HEK293 (cell line): ENCODE results near the gene ACSS1.
A peak's percentile ranks its signal among the peaks of the same experiment; 100 is the strongest.

Experiments
- BCL6B ChIP-seq: fragments of 450-650 bp; formaldehyde crosslinking; IDR thresholded peaks from 2 replicates; pipeline ENCODE4 v1.5.1; 2017; ENCODE audit warnings: missing biosample characterization, missing genetic modification characterization
- GLIS1 ChIP-seq: fragments of 450-650 bp; formaldehyde crosslinking; IDR thresholded peaks from 2 replicates; pipeline ENCODE4 v1.5.1; 2016; ENCODE audit warnings: missing biosample characterization, missing genetic modification characterization
- HIC1 ChIP-seq: fragments of 450-650 bp; formaldehyde crosslinking; IDR thresholded peaks from 2 replicates; pipeline ENCODE4 v1.5.1; 2016; ENCODE audit warnings: missing biosample characterization, missing genetic modification characterization
- KLF1 ChIP-seq: fragments of 450-650 bp; formaldehyde crosslinking; IDR thresholded peaks from 2 replicates; pipeline ENCODE4 v1.5.1; 2016; ENCODE audit warnings: missing biosample characterization, missing genetic modification characterization
- KLF10 ChIP-seq: fragments of 450-650 bp; IDR thresholded peaks from 2 replicates; pipeline ENCODE4 v1.5.1; 2018; ENCODE audit warnings: missing biosample characterization, mild to moderate bottlenecking, missing genetic modification characterization
- KLF9 ChIP-seq: fragments of 450-650 bp; formaldehyde crosslinking; IDR thresholded peaks from 2 replicates; pipeline ENCODE4 v1.5.1; 2016; ENCODE audit warnings: missing biosample characterization, missing genetic modification characterization, low read depth
- SCRT2 ChIP-seq: fragments of 450-650 bp; formaldehyde crosslinking; IDR thresholded peaks from 2 replicates; pipeline ENCODE4 v1.5.1; 2016; ENCODE audit warnings: missing biosample characterization, missing genetic modification characterization
- YY2 ChIP-seq: fragments of 450-650 bp; formaldehyde crosslinking; IDR thresholded peaks from 2 replicates; pipeline ENCODE4 v1.5.1; 2016; ENCODE audit warnings: missing biosample characterization, missing genetic modification characterization
- ZFP3 ChIP-seq: fragments of 450-650 bp; formaldehyde crosslinking; IDR thresholded peaks from 2 replicates; pipeline ENCODE4 v1.5.1; 2016; ENCODE audit warnings: low read depth, missing biosample characterization, missing genetic modification characterization
- ZNF169 ChIP-seq: fragments of 450-650 bp; formaldehyde crosslinking; IDR thresholded peaks from 2 replicates; pipeline ENCODE4 v1.5.1; 2016; ENCODE audit warnings: missing biosample characterization, missing genetic modification characterization
- ZNF184 ChIP-seq: fragments of 450-650 bp; IDR thresholded peaks from 2 replicates; pipeline ENCODE4 v1.5.1; 2018; ENCODE audit warnings: missing biosample characterization, mild to moderate bottlenecking, missing genetic modification characterization
- ZNF211 ChIP-seq: fragments of 450-650 bp; formaldehyde crosslinking; IDR thresholded peaks from 2 replicates; pipeline ENCODE4 v1.5.1; 2016; ENCODE audit warnings: low read depth, missing biosample characterization, missing genetic modification characterization
- ZNF214 ChIP-seq: fragments of 450-650 bp; formaldehyde crosslinking; IDR thresholded peaks from 2 replicates; pipeline ENCODE4 v1.5.1; 2017; ENCODE audit warnings: missing biosample characterization, mild to moderate bottlenecking, missing genetic modification characterization, borderline replicate concordance
- ZNF335 ChIP-seq: fragments of 450-650 bp; formaldehyde crosslinking; conservative IDR thresholded peaks from 2 replicates; pipeline ENCODE4 v1.5.1; 2016; ENCODE audit warnings: missing biosample characterization, missing genetic modification characterization
- ZNF416 ChIP-seq: fragments of 450-650 bp; formaldehyde crosslinking; IDR thresholded peaks from 2 replicates; pipeline ENCODE4 v1.5.1; 2016; ENCODE audit warnings: missing biosample characterization, missing genetic modification characterization
- ZNF610 ChIP-seq: fragments of 450-650 bp; formaldehyde crosslinking; IDR thresholded peaks from 2 replicates; pipeline ENCODE4 v1.5.1; 2016; ENCODE audit warnings: missing biosample characterization, missing genetic modification characterization, borderline replicate concordance
- ZNF654 ChIP-seq: fragments of 450-650 bp; formaldehyde crosslinking; IDR thresholded peaks from 2 replicates; pipeline ENCODE4 v1.5.1; 2016; ENCODE audit warnings: low read depth, missing biosample characterization, missing genetic modification characterization
- ZNF76 ChIP-seq: fragments of 450-650 bp; formaldehyde crosslinking; IDR thresholded peaks from 2 replicates; pipeline ENCODE4; 2016; ENCODE audit warnings: low read depth, missing biosample characterization, missing genetic modification characterization, borderline replicate concordance
- ZNF777 ChIP-seq: fragments of 450-650 bp; formaldehyde crosslinking; IDR thresholded peaks from 2 replicates; pipeline ENCODE4 v1.5.1; 2017; ENCODE audit warnings: missing biosample characterization, missing genetic modification characterization, borderline replicate concordance
- ZSCAN4 ChIP-seq: fragments of 450-650 bp; formaldehyde crosslinking; IDR thresholded peaks from 2 replicates; pipeline ENCODE4 v1.5.1; 2017; ENCODE audit warnings: missing biosample characterization, missing genetic modification characterization
- TF ChIP-seq, protein P1 (sequence below): fragments of 450-650 bp; formaldehyde crosslinking; IDR thresholded peaks from 2 replicates; pipeline ENCODE4 v1.5.1; 2016; ENCODE audit warnings: missing biosample characterization, missing genetic modification characterization
- TF ChIP-seq, protein P2 (sequence below): fragments of 450-650 bp; formaldehyde crosslinking; IDR thresholded peaks from 2 replicates; pipeline ENCODE4 v1.5.1; 2016; ENCODE audit warnings: missing biosample characterization, missing genetic modification characterization
- TF ChIP-seq, protein P3 (sequence below): fragments of 450-650 bp; formaldehyde crosslinking; IDR thresholded peaks from 2 replicates; pipeline ENCODE4 v1.5.1; 2016; ENCODE audit warnings: missing biosample characterization, missing genetic modification characterization
- TF ChIP-seq, protein P4 (sequence below): fragments of 450-650 bp; formaldehyde crosslinking; IDR thresholded peaks from 2 replicates; pipeline ENCODE4 v1.5.1; 2016; ENCODE audit warnings: missing biosample characterization, missing genetic modification characterization
- TF ChIP-seq, protein P5 (sequence below): fragments of 450-650 bp; formaldehyde crosslinking; IDR thresholded peaks from 2 replicates; pipeline ENCODE4; 2016; ENCODE audit warnings: missing biosample characterization, missing genetic modification characterization

Gene ACSS1

DNA sequence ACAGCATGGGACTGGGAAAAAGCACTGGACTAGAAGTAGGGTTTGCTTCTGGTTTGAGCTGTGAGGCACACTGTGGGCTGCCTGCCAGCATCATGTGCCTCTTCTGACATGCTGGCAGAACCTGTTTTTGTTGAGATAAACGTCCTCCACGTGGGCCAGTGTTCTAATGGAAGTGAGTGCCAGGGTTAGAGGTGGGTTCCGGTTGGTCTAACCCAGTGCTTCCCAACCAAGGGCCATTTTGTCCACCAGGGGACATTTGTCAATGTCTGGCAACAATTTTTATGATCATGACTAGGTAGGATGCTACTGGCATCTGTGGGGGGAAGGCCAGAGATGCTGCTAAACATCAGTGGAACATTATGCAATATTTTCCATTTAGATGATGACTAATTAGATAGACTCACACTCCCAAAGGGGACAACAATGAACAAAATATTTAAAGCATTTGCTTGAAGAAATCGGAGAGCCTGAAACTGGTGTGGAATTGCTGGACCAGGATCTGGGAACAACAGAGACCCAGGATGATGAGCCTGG lies 57.6 kb downstream of the ACSS1 start (continued):
- TF ChIP-seq ZSCAN4 (tag by site-specific recombination) (no peak), YY2 (no peak), GLIS1 (tag by site-specific recombination) (no peak), ZNF654 (tag by site-specific recombination) (no peak), ZFP3 (tag by site-specific recombination) (no peak), ZNF777 (no peak), ZNF184 (tag by site-specific recombination) (peak; percentile 56; the same call in 1 of the 2 replicates), SCRT2 (tag by site-specific recombination) (no peak), KLF1 (tag by site-specific recombination) (no peak), ZNF76 (tag by site-specific recombination) (no peak), ZNF335 (peak; percentile 74), ZNF169 (tag by site-specific recombination) (no peak), ZNF610 (no peak), KLF9 (tag by site-specific recombination) (no peak), HIC1 (no peak), KLF10 (tag by site-specific recombination) (no peak), BCL6B (tag by site-specific recombination) (no peak), ZNF416 (tag by site-specific recombination) (no peak), ZNF214 (tag by site-specific recombination) (no peak), ZNF211 (tag by site-specific recombination) (no peak)
- TF ChIP-seq, protein P1, sequence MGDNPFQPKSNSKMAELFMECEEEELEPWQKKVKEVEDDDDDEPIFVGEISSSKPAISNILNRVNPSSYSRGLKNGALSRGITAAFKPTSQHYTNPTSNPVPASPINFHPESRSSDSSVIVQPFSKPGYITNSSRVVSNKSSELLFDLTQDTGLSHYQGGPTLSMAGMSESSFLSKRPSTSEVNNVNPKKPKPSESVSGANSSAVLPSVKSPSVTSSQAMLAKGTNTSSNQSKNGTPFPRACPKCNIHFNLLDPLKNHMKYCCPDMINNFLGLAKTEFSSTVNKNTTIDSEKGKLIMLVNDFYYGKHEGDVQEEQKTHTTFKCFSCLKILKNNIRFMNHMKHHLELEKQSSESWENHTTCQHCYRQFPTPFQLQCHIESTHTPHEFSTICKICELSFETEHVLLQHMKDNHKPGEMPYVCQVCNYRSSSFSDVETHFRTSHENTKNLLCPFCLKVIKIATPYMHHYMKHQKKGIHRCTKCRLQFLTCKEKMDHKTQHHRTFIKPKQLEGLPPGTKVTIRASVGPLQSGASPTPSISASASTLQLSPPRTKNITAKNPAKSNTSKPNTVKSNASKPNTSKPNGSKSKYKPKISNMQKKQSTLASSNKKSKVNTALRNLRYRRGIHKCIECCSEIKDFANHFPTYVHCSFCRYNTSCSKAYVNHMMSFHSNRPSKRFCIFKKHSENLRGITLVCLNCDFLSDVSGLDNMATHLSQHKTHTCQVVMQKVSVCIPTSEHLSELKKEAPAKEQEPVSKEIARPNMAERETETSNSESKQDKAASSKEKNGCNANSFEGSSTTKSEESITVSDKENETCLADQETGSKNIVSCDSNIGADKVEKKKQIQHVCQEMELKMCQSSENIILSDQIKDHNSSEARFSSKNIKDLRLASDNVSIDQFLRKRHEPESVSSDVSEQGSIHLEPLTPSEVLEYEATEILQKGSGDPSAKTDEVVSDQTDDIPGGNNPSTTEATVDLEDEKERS (tag by site-specific recombination): no peak
- TF ChIP-seq, protein P2, sequence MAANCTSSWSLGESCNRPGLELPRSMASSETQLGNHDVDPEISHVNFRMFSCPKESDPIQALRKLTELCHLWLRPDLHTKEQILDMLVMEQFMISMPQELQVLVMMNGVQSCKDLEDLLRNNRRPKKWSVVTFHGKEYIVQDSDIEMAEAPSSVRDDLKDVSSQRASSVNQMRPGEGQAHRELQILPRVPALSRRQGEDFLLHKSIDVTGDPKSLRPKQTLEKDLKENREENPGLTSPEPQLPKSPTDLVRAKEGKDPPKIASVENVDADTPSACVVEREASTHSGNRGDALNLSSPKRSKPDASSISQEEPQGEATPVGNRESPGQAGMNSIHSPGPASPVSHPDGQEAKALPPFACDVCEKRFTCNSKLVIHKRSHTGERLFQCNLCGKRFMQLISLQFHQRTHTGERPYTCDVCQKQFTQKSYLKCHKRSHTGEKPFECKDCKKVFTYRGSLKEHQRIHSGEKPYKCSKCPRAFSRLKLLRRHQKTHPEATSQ: no peak
- TF ChIP-seq, protein P3, sequence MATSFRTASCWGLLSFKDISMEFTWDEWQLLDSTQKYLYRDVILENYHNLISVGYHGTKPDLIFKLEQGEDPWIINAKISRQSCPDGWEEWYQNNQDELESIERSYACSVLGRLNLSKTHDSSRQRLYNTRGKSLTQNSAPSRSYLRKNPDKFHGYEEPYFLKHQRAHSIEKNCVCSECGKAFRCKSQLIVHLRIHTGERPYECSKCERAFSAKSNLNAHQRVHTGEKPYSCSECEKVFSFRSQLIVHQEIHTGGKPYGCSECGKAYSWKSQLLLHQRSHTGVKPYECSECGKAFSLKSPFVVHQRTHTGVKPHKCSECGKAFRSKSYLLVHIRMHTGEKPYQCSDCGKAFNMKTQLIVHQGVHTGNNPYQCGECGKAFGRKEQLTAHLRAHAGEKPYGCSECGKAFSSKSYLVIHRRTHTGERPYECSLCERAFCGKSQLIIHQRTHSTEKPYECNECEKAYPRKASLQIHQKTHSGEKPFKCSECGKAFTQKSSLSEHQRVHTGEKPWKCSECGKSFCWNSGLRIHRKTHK (tag by site-specific recombination): no peak
- TF ChIP-seq, protein P4, sequence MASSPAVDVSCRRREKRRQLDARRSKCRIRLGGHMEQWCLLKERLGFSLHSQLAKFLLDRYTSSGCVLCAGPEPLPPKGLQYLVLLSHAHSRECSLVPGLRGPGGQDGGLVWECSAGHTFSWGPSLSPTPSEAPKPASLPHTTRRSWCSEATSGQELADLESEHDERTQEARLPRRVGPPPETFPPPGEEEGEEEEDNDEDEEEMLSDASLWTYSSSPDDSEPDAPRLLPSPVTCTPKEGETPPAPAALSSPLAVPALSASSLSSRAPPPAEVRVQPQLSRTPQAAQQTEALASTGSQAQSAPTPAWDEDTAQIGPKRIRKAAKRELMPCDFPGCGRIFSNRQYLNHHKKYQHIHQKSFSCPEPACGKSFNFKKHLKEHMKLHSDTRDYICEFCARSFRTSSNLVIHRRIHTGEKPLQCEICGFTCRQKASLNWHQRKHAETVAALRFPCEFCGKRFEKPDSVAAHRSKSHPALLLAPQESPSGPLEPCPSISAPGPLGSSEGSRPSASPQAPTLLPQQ (tag by site-specific recombination): peak; percentile 59; the same call in 1 of the 2 replicates
- TF ChIP-seq, protein P5, sequence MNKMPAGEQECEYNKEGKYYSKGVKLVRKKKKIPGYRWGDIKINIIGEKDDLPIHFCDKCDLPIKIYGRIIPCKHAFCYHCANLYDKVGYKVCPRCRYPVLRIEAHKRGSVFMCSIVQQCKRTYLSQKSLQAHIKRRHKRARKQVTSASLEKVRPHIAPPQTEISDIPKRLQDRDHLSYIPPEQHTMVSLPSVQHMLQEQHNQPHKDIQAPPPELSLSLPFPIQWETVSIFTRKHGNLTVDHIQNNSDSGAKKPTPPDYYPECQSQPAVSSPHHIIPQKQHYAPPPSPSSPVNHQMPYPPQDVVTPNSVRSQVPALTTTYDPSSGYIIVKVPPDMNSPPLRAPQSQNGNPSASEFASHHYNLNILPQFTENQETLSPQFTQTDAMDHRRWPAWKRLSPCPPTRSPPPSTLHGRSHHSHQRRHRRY (tag by site-specific recombination): no peak
